Measurements from ENCODE around the gene GADD45B. TPM values are rescaled to one million over a fixed set of nuclear protein-coding genes. Genes with fewer than 3 reads are reported as not detected.

Gene GADD45B
- total and polyA plus RNA-seq, 7 donors, result 10.9 to 94.1 (median 19.3) TPM

DNA sequence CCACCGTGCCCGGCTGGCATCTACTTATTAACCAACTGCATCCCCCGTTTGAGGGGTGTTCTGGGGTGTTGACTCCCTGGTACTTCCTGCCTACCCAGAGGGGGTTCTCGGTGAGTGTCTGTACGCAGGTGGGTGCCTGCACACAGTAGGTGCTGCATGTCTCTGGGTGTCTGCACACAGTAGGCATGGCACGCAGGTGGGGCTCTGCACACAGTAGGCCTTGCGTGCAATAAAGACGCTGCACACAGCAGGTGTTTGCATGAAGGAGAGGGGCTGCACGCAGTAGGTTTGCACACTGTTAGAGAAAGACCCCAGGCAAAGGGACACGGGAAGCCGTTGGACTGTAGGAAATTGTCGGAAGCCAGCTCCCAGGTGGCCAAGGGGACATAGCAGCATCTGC lies 11.2 kb downstream of the GADD45B start:
- DNase-seq (no peak), ATAC-seq (no peak)
- no peak overlapping the region for H3K27ac ChIP-seq
- H3K4me3 ChIP-seq, result no peak overlapping the region
- no peaks in the 10 kb centered on the region for H3K9me3 ChIP-seq
- 85 to 87% (median 86%) methylated on average over 12 of the region's 12 CpGs for WGBS, 3 donors
- TF ChIP-seq, protein P1, sequence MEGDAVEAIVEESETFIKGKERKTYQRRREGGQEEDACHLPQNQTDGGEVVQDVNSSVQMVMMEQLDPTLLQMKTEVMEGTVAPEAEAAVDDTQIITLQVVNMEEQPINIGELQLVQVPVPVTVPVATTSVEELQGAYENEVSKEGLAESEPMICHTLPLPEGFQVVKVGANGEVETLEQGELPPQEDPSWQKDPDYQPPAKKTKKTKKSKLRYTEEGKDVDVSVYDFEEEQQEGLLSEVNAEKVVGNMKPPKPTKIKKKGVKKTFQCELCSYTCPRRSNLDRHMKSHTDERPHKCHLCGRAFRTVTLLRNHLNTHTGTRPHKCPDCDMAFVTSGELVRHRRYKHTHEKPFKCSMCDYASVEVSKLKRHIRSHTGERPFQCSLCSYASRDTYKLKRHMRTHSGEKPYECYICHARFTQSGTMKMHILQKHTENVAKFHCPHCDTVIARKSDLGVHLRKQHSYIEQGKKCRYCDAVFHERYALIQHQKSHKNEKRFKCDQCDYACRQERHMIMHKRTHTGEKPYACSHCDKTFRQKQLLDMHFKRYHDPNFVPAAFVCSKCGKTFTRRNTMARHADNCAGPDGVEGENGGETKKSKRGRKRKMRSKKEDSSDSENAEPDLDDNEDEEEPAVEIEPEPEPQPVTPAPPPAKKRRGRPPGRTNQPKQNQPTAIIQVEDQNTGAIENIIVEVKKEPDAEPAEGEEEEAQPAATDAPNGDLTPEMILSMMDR (IDR thresholded peaks at IDR 0.05), result no peak
- intact Hi-C loops (cut with DNase I), result no loop called here
- H3K4me1 ChIP-seq, result peaks cover 23% of the 10 kb centered on the region
- H3K27me3 ChIP-seq (ENCODE audit: insufficient read depth in 3 of 3, low read length in 2 of 3), result no peaks in the 10 kb centered on the region
- no peaks in the 10 kb centered on the region for H3K36me3 ChIP-seq (ENCODE audit: insufficient read depth in 1 of 2, low read depth in 1 of 2)

DNA sequence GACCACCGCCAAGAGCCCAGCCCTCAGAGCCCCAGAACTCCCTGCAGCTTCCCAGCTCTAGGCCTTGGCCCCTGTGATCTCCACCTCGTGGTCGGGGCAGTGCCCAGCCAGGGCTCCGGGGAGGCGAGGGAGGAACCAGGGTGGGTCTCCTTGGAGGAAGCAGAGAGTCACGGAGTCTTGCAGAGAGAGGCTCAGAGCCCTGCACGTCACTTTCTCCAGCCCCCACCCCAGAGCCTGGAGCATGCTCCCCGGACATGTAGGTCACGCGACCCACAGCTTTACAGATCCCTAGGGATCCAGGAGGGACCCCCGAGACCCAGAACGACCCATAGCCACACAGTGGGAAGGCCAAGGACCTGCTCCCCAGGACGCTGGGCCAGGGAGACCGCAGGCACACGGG lies 11.9 kb downstream of the GADD45B start:
- no peaks in the 10 kb centered on the region for H3K27me3 ChIP-seq (ENCODE audit: insufficient read depth in 3 of 3, low read length in 2 of 3)
- H3K27ac ChIP-seq, result no peak overlapping the region
- TF ChIP-seq, protein P1 (IDR thresholded peaks at IDR 0.05), result no peak
- intact Hi-C loops (cut with DNase I), result no loop called here
- H3K36me3 ChIP-seq (ENCODE audit: insufficient read depth in 1 of 2, low read depth in 1 of 2), result no peaks in the 10 kb centered on the region
- H3K9me3 ChIP-seq, result no peaks in the 10 kb centered on the region
- DNase-seq (no peak), ATAC-seq (no peak)
- H3K4me3 ChIP-seq, result no peak overlapping the region
- peaks cover 23% of the 10 kb centered on the region for H3K4me1 ChIP-seq
- 37 to 52% (median 51%) methylated on average over 14 to 15 of the region's 15 CpGs for WGBS, 3 donors

DNA sequence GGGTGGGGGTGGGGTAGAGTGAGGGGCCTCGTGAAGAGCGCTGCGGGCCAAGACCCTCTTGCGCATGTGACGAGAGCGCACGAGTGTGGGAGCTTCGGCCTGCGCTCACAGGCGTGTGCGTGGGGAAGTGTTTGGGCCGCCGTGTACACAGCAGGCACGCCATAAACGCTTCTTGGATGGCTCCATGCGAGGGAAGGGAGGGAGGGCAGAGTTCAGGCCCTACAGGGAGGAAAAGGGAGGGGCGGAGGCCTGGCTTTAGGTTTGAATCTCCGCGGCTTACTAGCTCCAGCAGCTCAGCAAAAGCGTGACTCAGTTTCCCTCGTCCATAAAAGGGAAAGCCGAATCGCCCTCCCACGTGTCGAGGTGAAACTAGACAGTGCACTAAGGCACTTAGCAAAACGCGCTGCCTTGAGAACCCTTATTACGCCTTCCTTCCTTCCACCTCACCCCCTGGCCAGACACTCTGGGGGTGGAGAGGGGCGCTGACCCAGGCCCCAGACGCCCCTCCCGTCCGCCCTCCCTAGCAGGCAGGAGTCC lies 12.5 kb downstream of the GADD45B start:
- Histone ChIP-seq H3K27ac (peak overlapping the region; percentile 61), H3K9me3 (no peaks in the 10 kb centered on the region), H3K4me1 (peaks cover 23% of the 10 kb centered on the region), H3K27me3 (ENCODE audit: insufficient read depth in 3 of 3, low read length in 2 of 3) (no peaks in the 10 kb centered on the region), H3K36me3 (ENCODE audit: insufficient read depth in 1 of 2, low read depth in 1 of 2) (no peaks in the 10 kb centered on the region), H3K4me3 (peak overlapping the region; percentile 65)
- WGBS, 3 donors, result 33 to 51% (median 38%) methylated on average over 31 to 32 of the region's 32 CpGs
- ATAC-seq, result peak in 1 of 4 donors; percentile 4
- no peak for DNase-seq
- intact Hi-C loops (cut with DNase I), result no loop called here
- TF ChIP-seq, protein P1 (IDR thresholded peaks at IDR 0.05), result no peak

DNA sequence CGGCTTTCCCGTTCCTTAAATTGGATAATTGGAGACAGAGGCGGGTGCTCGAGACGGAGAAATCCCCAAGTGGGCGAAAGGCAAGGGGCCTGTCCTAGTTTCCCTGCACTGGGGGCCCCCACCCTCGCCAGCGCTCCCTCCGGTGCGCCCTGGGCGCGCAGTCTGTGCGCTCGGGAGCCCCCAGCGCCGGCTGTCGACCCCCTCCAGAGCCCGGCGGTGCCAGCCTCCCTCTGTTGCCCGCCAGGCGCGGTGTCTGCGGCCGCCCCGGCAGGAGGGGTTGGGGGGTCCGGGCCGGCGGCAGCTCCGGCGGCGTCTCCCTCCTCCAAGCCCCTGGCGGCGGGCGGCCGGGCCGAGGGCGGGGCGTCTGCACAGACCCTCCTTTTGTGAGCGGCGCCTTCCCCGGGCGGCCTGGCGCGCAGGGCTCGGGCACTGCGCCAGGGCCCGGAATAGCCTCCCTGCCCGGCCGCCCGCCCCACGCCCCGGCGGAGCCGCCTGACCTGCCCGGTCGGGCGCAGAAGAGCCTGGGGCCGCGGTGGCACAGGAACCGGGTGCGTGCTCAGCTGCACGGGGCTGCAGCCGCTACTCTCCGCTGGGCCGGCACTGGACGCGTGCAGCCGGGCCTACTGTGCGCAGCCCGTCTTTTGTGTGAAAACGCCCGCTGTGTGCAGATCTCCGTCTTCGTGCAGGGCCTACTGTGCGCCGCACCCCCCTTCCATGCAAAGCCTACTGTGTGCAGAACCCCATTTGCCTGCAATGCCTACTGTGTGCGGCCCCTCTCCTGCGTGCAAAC lies 13.2 kb downstream of the GADD45B start:
- peaks cover 23% of the 10 kb centered on the region for H3K4me1 ChIP-seq
- H3K27ac ChIP-seq, result peak overlapping the region; percentile 61
- WGBS, 3 donors, result 3 to 8% (median 3%) methylated on average over 53 to 78 of the region's 78 CpGs
- TF ChIP-seq, protein P1 (IDR thresholded peaks at IDR 0.05), result no peak
- H3K9me3 ChIP-seq, result no peaks in the 10 kb centered on the region
- no peaks in the 10 kb centered on the region for H3K36me3 ChIP-seq (ENCODE audit: insufficient read depth in 1 of 2, low read depth in 1 of 2)
- ATAC-seq (peak; percentile 57 to 87 (median 80)), DNase-seq (peak; percentile 67 to 83)
- H3K27me3 ChIP-seq (ENCODE audit: insufficient read depth in 3 of 3, low read length in 2 of 3), result no peaks in the 10 kb centered on the region
- intact Hi-C loops (cut with DNase I), result no loop called here
- peak overlapping the region; percentile 65 for H3K4me3 ChIP-seq

All from psoas muscle (tissue), 8 donors.